Ovary (tissue), 3 donors: ENCODE data around the gene STK32C.

Source experiments
- CTCF ChIP-seq, 3 donors: fragments of 450-650 bp in 2 of 3; fragments of 200-600 bp in 1 of 3; IDR thresholded peaks; one replicate each; pipeline versions ENCODE4 v1.5.1 to v1.8.0; 2016 to 2022; ENCODE audit warnings: antibody characterized with exemption in 3 of 3, mild to moderate bottlenecking in 1 of 3
- EP300 ChIP-seq: sonication (generic); formaldehyde crosslinking; IDR thresholded peaks from one replicate; pipeline ENCODE4 v1.6.1; 2017; ENCODE audit warnings: antibody characterized with exemption
- POLR2A ChIP-seq: fragments of 450-650 bp; IDR thresholded peaks from one replicate; pipeline ENCODE4 v1.6.1; 2017; ENCODE audit warnings: antibody characterized with exemption, mild to moderate bottlenecking, moderate library complexity
- donor health status: DM: no; HTN: no; CAD: no.

- TF ChIP-seq CTCF (IDR thresholded peaks at IDR 0.05): no peak
- no peak for TF ChIP-seq POLR2A
- no peak for TF ChIP-seq EP300
Measured at GRCh38 chr10:132186488-132187429, 121.0 kb downstream of the STK32C start, which contains the start of gene DPYSL4.
